Stimulated activated CD4-positive, alpha-beta T cell treated with anti-CD3 and anti-CD28 coated beads, Interleukin-4, amount 100 ng/mL, for 4 hours (primary cell): ENCODE results near the gene KCNK13.
"Not testable (repeated sequence)": the region's sequence is repeated elsewhere in the genome, so short reads cannot be mapped to it uniquely, and the experiment has no call there.

Experiments used
- DNase-seq, 2 experiments: peaks; one replicate each; pipeline ENCODE4 v3.0.0-alpha.2; 2020

Gene KCNK13

DNA sequence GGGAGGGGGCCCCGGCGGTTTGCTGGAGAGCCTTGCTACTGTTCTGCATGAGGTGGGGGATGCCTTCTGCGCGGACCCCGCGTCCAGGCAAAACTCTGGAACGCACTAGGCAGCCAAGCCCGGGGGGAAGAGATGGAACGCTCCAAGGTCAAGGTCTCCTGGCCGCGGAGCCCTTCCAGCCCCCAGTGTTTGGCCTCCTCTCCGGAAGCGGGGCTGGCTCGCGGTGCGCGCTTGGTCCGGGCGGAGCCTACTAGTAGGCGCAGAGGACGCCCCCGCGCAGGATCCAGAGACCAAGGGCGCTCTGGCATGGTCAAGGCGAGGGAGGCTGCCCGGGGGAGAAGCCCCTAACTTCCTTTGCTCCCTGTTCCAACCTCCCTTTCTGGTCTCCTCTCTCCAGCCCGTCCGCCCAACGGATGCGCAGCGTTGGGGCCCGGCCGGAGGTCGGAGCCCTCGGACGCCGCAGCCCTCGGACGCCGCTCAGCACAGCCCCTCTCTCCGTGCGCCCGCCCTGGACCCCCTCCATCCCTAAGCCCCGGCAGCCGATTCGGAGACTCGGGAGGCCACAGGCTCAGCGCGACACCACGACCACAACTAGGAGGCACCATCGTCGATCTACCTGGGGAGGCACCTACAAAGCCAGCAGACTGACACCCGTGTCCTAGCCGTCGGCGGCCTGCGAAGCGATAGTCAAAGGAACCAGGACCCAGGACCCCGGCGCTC is 669 bp upstream of the KCNK13 start:
- no peak for DNase-seq

DNA sequence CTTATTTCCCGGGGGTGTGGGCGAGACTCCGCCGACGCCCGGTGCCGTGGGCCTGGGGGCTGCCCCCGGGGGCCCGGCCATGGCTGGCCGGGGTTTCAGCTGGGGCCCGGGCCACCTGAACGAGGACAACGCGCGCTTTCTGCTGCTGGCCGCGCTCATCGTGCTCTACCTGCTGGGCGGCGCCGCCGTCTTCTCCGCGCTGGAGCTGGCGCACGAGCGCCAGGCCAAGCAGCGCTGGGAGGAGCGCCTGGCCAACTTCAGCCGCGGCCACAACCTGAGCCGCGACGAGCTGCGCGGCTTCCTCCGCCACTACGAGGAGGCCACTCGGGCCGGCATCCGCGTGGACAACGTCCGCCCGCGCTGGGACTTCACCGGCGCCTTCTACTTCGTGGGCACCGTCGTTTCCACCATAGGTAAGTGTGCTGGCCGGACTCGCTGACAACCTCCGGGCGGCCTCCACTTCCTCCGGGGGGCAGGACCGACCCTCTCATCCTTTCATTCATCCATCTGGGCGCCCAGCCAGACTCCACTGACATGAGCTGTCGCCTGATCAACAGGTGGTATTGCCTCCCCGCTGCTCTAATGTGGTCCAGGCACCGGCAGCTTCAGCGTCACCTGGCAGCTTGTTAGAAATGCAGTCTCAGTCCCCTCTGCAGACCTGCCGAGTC is 467 bp downstream of the KCNK13 start:
- no peak for DNase-seq

DNA sequence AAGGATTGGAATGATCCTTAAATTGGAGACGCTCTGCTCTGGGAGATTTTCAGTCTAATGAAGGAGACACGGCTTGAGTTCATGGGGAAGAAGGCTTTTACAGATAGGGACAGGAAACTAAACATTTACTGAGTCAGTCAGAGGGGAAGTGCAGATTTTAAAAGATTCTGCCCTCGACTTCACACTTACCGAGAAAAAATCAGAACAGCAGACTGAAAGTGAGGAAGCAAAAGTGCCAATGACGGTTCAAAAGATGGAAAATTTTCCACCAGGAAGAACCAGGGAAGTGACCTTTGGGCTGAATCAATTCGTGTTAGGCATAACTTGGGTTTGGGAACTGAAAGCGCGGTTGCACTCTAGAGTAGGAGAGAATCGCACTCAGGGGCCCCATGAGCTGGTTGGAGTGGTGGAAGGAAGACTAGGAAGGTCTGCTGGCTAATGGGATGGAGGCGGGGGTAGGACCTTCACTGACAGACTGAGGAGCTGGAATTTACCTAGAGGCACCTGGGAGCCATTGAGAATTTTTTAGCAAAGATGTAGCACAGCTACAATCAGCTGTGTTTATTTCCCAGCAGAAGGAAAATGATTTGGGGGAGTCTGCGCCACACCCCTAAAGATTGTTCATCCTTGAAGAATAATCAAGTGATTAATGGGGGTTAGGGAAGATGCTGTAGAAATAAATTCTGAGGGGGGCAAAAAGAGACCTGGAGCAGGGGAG is 1.2 kb downstream of the KCNK13 start:
- DNase-seq = no peak

DNA sequence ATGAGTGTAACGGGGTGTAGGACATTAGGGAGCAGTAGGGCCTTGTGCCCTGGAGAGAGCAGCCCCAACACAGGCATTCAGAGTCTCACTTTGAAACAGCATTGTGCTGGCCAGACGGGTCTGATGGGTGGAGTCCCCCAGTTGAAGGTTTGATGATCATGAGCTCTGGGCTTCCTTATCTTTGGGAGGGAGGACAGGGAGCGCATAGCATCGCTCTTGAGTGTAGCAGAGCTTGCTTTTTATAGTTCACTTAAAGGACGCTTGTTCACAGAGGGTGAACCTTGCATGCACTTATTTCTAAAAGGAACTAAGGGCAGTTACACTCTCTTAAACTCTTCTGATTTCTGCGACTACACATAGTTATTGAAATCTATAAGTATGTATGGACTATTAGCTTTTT is 10.6 kb downstream of the KCNK13 start:
- no peak for DNase-seq

DNA sequence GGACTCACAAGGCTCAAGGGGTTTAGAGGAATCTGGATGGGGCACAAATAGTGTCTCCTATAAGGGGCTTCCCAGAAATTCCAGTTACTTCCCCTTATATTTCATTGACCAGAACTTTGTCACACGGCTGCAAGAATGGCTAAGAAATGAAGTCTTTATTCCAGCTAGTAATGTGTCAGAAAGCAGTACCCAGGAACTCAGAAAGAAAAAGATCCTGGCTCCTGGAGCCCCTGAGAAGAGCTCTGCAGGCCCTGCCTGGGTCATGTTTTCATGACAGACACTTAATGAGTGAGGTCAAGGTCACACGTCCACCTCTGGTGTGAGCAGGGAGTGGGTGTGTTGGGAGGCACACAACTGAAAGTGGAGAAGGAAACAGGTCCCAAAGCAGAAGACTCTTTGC is 17.8 kb downstream of the KCNK13 start:
- DNase-seq = no peak

DNA sequence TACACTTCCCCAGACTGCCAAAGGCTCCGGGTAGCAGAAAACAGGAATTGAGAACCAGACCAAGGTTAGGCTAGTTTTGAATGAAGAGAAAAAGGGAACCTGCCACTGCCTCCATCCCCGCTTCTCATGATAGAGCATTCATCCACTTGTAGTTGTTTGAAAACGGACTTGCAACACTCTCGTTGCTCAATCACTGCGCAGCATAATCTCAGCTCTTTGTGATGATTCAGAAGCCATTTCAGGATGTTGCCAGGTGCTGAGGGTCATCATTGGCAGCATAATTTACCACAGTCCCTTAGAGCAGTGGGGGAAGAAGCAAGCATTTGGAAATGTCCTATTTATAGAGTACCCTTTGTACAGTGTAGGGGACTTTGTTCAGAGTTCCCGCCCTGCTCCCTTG is 25.6 kb downstream of the KCNK13 start:
- DNase-seq = no peak

DNA sequence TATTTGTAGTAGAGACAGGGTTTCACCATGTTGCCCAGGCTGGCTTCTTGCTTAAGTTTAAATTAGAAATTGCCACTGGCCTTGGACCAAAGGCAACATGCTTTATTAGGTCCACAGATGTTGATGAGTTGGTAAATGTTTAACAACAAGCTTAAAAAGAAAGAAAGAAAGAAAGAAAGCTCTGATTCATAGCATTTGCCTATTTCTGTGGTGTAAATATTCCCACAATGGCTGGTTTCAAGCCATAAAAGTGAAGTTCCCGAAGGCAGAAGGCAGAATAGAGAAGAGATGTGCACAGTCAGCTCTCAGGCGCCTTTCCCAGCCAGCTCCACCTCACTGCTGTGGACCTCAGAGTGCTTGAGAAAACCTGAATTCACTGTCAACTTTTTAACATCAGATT is 26.4 kb downstream of the KCNK13 start:
- DNase-seq = no peak

DNA sequence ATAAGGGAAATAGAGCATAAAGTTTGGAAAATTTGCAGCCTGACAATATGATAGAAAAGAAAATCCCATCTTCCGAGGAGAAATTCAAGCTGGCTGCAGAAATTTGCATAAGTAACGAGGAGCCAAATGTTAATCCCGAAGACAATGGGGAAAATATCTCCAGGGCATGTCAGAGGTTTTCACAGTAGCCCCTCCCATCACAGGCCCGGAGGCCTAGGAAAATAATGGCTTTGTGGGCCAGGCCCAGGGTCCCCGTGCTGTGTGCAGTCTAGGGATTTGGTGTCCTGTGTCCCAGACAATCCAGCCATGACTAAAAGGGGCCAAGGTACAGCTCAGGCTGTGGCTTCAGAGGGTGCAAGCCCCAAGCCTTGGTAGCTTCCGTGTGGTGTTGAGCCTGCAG is 27.7 kb downstream of the KCNK13 start:
- DNase-seq = not testable (repeated sequence)

DNA sequence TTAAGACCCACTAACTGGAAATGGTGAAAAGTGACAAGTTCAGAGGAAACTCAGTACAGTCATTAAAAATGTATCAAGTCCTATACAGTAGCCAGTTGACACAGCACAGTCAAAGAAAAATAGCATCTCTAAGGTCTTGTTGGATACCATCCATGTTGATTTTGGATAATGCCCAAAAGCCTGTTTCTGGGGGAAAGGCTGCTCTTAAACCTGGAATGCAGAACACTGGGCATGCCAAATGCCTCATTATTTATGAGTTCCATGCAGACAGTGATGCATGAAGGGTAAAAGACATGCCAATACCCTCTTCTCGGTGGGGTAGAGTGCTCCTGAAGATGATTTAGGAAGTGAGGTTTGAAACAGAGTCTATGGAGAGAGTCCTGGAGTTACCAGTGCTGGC is 29.6 kb downstream of the KCNK13 start:
- no peak for DNase-seq

DNA sequence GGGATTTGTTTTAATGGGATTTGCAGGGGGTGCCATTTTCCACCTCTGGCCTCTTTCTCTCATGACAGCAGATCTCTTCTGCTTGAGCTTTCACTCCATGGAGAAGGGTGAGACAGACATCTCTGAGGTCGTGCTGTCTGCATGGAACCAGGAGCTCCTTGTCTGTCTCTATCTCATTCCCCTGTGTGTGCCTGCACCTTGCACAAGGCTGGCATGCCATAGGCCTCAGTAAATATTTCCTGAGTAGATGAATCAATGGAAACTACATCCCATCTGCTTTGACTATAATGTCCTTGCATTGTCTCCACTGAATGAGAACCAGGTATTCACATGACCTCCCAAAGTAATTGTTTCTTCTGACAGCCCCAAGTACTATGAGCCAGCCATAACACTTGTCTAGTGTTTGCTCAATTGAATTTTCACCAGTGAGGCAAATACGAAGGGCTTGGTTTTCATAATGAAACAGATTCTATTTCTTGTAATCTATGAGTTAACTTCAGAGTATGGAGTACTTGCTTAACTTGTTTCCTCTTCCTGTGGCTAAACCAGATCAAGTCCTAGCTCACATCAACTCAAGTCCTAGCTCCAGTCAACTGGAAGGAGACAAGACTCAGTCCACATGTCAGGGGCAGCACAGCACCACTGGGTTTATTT is 32.3 kb downstream of the KCNK13 start:
- DNase-seq = no peak

DNA sequence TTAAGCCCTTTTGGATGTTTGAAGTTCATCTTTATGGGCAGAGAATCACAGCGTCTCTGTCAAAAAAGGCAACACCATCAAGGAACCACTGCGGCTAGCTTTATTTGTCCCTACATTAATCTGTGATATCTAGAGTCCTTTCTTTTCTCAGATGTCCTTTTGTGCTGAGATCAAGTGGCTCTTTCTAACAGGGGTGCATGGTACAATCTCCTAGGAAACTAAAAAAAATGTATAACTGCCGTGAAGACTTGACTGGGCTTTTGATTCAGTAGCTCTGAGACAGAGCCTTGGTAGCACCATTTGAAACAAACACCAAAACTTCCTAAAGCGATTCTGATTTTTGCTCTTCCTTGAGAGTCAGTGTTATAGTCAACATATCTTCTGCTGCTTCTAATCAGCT is 33.3 kb downstream of the KCNK13 start:
- DNase-seq = no peak

DNA sequence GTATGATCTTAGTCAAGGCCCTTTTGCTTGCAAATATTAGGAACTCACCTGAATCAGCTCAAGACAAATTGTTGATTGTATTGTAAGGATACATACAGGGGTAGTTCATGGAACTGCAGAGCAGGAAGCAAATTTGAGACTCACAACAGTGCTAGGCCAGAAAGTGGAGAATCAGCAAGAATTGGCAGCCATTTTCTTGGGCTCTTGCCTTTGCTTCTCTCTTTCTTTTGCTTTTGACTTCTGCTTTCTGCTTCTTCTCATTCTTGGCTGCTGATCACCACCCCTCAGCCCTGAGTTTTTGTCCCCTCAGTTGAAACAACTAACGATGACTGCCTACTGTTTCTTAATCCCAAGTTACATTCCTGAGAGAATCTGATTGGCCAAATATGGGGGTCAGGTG is 34.8 kb downstream of the KCNK13 start:
- DNase-seq = no peak

DNA sequence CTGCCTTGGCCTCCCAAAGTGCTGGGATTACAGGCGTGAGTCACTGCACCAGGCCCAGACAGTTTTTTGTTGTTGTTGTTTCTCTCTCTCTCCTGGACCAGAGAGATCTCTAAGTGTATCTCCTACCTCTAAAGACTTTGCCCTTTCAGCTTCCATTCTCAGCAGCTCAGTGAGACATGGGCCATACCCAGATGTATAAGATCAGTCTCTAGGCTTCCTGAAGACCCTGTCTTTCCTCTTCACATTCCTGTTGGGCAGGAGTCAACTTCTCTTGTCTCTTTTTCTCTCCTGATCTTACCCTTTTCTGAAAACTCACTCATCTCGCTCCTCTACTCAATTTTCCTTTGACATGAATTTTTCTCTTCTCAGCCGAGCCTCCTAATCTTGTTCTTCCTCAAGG is 42.0 kb downstream of the KCNK13 start:
- DNase-seq = no peak

DNA sequence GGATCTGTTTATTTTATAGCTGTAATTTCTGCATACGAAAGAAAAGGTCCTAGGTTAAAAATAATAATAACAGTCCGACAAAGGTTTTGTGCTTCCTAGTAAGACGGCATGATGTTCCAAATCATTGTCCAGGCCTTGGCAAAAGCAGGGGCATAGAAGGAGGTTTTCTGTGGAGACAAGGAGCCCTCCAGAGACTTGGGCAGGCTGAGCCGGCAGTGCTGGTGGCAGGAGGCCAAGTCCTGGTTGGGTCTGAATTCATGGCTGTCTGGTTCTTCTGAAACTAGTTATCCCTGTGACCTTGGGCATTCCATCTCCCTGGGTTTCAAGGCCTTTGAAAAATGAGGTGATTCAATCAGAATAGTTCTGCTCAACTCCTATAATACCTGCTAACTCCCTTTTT is 44.0 kb downstream of the KCNK13 start:
- DNase-seq = no peak

DNA sequence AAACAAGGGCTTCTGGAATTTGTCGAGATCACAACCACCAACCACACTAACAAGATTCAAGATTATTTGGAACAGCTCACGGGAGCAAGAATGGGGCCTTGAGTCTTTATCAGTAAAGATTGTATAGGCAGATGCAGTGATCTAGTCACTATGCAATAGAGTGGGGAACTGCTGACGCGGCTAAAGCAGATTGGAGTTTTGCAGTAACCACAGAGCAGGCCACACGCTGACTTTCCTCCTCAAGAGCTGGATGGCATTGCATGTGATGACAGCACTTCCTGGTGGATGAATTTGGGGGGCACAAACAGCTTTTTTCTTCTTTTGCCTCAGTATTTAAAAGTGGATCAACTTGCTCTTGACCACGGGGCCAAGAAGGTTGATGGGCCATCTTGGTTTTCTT is 46.0 kb downstream of the KCNK13 start:
- DNase-seq = no peak

DNA sequence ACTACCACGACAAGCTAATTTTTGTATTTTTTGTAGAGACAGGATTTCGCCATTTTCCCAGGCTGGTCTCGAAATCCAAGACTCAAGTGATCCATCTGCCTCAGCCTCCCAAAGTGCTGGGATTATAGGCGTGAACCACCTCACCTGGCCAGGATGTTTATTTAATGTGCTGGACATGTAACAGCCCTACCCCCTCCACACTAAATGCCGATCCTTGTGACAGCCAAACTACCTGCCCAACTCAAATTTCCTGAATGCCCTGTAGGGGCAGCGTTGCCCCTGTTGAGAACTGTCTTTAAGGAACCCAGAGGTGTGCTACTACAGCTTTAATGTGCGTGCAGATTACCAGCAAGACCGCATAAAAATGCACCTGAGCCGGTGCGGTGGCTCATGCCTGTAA is 48.1 kb downstream of the KCNK13 start:
- no peak for DNase-seq

DNA sequence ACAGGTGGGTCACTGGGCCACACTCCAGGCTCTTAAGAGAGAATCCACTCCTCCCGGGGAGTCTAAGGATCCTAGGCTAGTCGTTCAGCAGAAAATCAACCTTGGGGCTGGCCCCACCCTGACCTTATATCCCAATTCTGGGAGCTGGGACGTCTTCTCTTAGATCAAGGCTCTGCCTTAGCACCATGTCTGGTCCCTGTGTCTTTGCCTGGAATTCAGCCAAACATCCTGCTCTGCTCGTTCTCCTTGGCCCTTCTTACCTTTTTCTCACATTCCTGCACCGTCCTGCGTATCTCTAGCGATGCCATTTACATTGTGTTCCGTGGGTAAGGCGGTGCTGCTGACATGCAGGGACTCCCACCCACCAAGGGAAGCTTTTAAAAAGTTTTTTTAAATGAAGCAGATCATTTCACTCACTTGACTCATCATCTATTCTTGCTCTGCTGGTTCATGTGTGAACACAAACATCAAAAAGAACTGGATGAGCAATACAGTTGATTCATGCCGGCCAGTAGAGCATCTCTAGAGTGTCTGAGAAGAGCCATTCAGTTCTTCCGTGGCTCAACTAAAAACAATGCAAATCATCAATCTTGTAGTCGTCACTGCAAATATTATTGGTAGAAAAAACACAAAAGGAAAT is 50.2 kb downstream of the KCNK13 start:
- DNase-seq = no peak

DNA sequence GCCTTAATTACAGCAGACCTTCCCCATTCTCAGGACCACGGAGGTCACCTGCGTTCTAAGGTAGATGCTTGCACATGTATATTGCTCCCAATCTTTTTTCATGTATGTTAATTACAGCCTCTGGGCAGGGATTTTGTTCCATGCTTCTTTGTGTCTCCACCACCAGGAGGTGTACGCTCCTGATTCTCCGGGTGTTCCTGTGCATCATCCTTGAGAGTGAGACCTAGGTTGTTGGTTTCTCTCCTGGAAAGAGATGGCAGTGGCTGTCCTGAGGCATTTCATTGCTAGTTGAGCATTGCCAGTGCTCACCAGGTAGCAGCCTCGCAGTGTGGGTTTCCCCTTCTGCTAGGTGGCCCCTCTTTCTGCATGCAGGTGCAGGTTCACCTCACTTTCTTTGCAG is 52.8 kb downstream of the KCNK13 start:
- no peak for DNase-seq

DNA sequence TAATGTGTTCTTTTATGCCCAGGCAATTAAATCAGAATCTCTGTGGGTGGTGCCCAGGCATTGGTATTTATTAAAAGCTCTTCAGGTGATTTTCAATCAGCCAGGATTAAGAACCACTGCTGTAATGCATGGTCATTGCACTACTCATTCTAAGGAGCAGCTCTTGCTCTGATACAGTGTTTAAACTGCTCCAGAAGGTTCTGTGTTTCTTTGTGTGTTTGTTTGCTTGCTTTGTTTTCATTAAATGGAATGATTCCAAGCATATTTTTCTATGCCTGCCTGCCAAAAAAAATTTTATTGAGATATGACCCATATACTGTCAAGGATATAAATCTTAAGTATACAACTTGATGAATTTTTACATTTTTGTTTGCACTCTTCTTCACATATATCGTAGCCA is 54.0 kb downstream of the KCNK13 start:
- DNase-seq = no peak

DNA sequence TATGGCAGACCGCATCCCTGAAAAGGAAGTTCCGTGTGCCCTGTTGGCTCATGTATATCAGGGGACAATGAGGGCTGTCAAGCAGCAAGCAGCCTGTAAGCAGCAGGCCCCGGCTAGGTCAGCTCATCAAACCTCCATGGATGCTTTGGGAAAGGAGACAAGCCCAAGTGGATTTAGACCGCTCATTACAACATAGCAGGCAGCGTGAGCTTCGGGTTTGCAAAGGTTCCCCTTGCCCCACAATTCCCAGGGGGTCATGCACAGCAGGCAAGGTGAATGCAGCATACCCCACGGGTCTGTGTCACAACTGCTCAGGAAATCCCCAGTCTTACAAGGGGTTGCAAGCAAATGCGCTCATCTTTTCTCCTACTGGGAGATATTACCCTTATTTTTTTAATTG is 54.6 kb downstream of the KCNK13 start:
- DNase-seq = no peak

DNA sequence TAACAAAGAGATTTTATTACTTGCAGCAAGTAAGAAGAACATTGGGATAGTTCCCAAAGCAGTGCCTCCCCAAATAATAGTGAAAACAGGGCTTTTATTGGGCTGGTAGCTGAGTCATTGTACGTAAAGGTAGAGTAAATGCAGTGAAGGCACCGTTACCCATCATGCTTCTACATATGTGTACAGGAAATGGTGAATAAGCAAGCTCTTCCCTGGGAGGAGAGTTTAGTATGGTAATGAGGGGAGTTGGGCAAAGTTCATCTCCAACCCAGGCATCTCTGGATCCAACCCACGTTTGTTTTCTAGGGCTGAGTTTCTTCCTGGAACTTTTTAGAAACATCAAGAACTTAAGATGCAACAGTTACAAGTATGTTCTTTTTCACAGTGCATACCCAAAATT is 56.2 kb downstream of the KCNK13 start:
- no peak for DNase-seq

DNA sequence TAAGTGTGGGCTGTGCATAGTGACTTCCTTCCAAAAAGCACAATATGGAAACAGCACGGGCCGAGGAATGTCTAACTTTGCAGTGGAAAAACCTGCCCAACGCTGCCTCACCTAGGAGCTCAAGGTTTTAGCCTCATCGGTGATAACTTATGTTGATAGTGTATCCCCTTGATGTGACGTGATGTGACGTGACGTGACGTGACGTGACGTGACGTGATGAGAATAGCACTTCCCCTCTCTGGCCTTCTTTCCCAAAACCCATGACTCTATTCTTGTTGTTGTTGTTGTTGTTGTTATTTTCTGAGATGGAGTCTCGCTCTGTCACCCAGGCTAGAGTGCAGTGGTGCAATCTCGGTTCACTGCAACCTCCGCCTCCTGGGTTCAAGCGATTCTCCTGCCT is 64.5 kb downstream of the KCNK13 start:
- no peak for DNase-seq

DNA sequence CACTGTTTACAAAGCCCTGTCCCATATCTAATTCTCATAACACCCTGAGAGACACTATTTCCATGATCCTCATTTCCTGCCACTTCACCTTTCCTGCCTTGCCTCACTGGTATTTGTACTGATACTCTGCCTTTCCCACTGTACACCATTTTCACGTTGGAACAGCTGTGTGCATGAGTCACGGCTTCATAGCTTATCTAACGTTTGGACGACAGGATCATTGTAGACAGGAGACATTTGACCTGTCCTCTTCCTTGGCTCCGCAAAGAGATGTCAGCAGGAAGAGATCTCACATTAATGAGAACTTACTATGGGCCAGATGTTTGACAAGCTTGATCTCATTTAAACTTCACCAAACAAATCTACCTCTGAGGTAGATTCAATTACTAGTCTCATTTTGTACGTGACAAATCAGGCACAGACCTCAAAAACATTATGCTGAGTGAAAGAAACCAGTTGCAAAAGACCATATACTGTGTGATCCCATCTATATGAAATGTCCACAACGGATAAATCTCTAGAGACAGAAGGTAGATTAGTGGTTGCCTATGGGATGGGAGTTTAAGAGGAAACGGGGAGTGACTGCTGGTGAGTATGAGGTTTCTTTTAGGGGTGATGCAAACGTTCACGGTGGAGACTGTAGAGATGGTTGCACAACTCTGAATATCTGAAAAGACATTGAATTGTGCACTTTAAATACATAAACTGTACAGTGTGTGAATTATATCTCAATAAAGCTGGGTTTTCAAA is 71.2 kb downstream of the KCNK13 start:
- no peak for DNase-seq
